Esophagus muscularis mucosa (tissue), 4 donors: Measurements from ENCODE around the gene DUSP14.

Source experiments
- EP300 ChIP-seq: sonication (generic); formaldehyde crosslinking; IDR thresholded peaks from one replicate; pipeline ENCODE4 v1.6.1; 2017; ENCODE audit warnings: antibody characterized with exemption
- POLR2AphosphoS5 ChIP-seq, 2 donors: sonication (generic); formaldehyde crosslinking; IDR thresholded peaks; one replicate each; pipeline ENCODE4 v1.6.1; 2017; ENCODE audit warnings: antibody characterized with exemption in 2 of 2
- TF ChIP-seq, protein P1 (sequence below), 3 experiments: fragments of 200-600 bp in 2 of 3; fragments of 450-650 bp in 1 of 3; sonication (generic) in 2 of 3; IDR thresholded peaks; one replicate each; pipeline ENCODE4 v1.5.1; 2017 to 2019; ENCODE audit warnings: antibody characterized with exemption in 3 of 3, mild to moderate bottlenecking in 2 of 3, moderate library complexity in 1 of 3

- TF ChIP-seq, protein P1, sequence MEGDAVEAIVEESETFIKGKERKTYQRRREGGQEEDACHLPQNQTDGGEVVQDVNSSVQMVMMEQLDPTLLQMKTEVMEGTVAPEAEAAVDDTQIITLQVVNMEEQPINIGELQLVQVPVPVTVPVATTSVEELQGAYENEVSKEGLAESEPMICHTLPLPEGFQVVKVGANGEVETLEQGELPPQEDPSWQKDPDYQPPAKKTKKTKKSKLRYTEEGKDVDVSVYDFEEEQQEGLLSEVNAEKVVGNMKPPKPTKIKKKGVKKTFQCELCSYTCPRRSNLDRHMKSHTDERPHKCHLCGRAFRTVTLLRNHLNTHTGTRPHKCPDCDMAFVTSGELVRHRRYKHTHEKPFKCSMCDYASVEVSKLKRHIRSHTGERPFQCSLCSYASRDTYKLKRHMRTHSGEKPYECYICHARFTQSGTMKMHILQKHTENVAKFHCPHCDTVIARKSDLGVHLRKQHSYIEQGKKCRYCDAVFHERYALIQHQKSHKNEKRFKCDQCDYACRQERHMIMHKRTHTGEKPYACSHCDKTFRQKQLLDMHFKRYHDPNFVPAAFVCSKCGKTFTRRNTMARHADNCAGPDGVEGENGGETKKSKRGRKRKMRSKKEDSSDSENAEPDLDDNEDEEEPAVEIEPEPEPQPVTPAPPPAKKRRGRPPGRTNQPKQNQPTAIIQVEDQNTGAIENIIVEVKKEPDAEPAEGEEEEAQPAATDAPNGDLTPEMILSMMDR (IDR thresholded peaks at IDR 0.05): no peak
- TF ChIP-seq POLR2AphosphoS5 (IDR thresholded peaks at IDR 0.05) (no peak), EP300 (no peak)
Observed at GRCh38 chr17:37547986-37548385, 58.3 kb downstream of the DUSP14 start.
